CD14-positive monocyte (primary cell): ENCODE results near the gene CDK19. TPM values are rescaled to one million over a fixed set of nuclear protein-coding genes. Genes with fewer than 3 reads are reported as not detected.
"Not testable (repeated sequence)": the region's sequence is repeated elsewhere in the genome, so short reads cannot be mapped to it uniquely, and the experiment has no call there.

ENCODE experiments used
- DNase-seq, 3 donors: peaks; one replicate each; pipeline ENCODE4 v3.0.0-alpha.2; 2011 to 2022
- H2AFZ ChIP-seq: 2 replicates; pipeline ENCODE4 v1.6.0; 2012; ENCODE audit warnings: mild to moderate bottlenecking, low read depth, low read length, inconsistent platforms; ENCODE audit not compliant: insufficient read depth, poor library complexity, severe bottlenecking
- H3K27ac ChIP-seq, 2 donors: 1 replicate in 1 of 2; 2 replicates in 1 of 2; pipeline ENCODE4 v1.5.1; 2012 to 2013; ENCODE audit warnings: low read length in 2 of 2, control low read depth in 1 of 2, inconsistent platforms in 1 of 2, low read depth in 1 of 2, mild to moderate bottlenecking in 1 of 2
- H3K27me3 ChIP-seq, 2 donors: one replicate each; pipeline versions ENCODE4 v1.6.0 to v1.6.1; 2011 to 2013; ENCODE audit warnings: low read length in 2 of 2; ENCODE audit not compliant: control insufficient read depth in 2 of 2, insufficient read depth in 2 of 2
- H3K36me3 ChIP-seq, 2 donors: replicated peaks in 1 of 2; 1 replicate in 1 of 2; 2 replicates in 1 of 2; pipeline versions ENCODE4 v1.5.1 to v1.6.1; 2012 to 2013; ENCODE audit warnings: low read length in 2 of 2, control low read depth in 1 of 2, inconsistent platforms in 1 of 2, mild to moderate bottlenecking in 1 of 2; ENCODE audit not compliant: insufficient read depth in 2 of 2, control insufficient read depth in 1 of 2
- H3K4me1 ChIP-seq, 2 donors: 1 replicate in 1 of 2; 2 replicates in 1 of 2; pipeline versions ENCODE4 v1.5.1 to v1.6.1; 2012 to 2013; ENCODE audit warnings: low read length in 2 of 2, control low read depth in 1 of 2, inconsistent platforms in 1 of 2, mild to moderate bottlenecking in 1 of 2, moderate library complexity in 1 of 2; ENCODE audit not compliant: insufficient read depth in 2 of 2, control insufficient read depth in 1 of 2
- H3K4me2 ChIP-seq: replicated peaks from 2 replicates; pipeline ENCODE3; 2012; ENCODE audit warnings: low read length, moderate library complexity, mild to moderate bottlenecking; ENCODE audit not compliant: poor library complexity, severe bottlenecking; ENCODE audit errors: extremely low read depth
- H3K4me3 ChIP-seq, 3 experiments: fragments of 200-600 bp in 1 of 3; sonication (generic) in 1 of 3; replicated peaks in 1 of 3; 1 replicate in 2 of 3; 2 replicates in 1 of 3; pipeline ENCODE4 v1.5.1; 2011 to 2013; ENCODE audit warnings: low read length in 3 of 3, mild to moderate bottlenecking in 3 of 3, control low read depth in 2 of 3, low read depth in 2 of 3, inconsistent platforms in 1 of 3, moderate library complexity in 1 of 3
- H3K79me2 ChIP-seq: 2 replicates; pipeline ENCODE4 v1.6.0; 2012; ENCODE audit warnings: mild to moderate bottlenecking, control low read depth, inconsistent platforms, low read length, moderate library complexity; ENCODE audit not compliant: insufficient read depth
- H3K9ac ChIP-seq: 2 replicates; pipeline ENCODE4 v1.6.0; 2017; ENCODE audit warnings: low read length, mild to moderate bottlenecking; ENCODE audit not compliant: insufficient read depth, poor library complexity, severe bottlenecking
- H3K9me3 ChIP-seq, 2 donors: replicated peaks in 1 of 2; 1 replicate in 1 of 2; 2 replicates in 1 of 2; pipeline versions ENCODE4 v1.5.1 to v1.6.1; 2012 to 2013; ENCODE audit warnings: low read length in 2 of 2, control low read depth in 1 of 2; ENCODE audit not compliant: control insufficient read depth in 1 of 2, insufficient read depth in 1 of 2
- H4K20me1 ChIP-seq: 2 replicates; pipeline ENCODE4 v1.6.0; 2012; ENCODE audit warnings: mild to moderate bottlenecking, low read length, control low read depth, moderate library complexity; ENCODE audit not compliant: insufficient read depth
- H3K27ac Mint-ChIP-seq, 7 donors: one replicate each; pipeline ENCODE4 v1.8.0; 2020; ENCODE audit warnings: mild to moderate bottlenecking in 7 of 7, mixed read lengths in 7 of 7, moderate library complexity in 6 of 7, inconsistent platforms in 2 of 7
- H3K27me3 Mint-ChIP-seq, 3 donors: one replicate each; pipeline ENCODE4 v1.8.0; 2021 to 2022; ENCODE audit warnings: low read depth in 3 of 3, mild to moderate bottlenecking in 3 of 3, mixed read lengths in 3 of 3, moderate library complexity in 3 of 3, inconsistent platforms in 1 of 3
- H3K36me3 Mint-ChIP-seq, 2 donors: one replicate each; pipeline ENCODE4 v1.8.0; 2020; ENCODE audit warnings: mixed read lengths in 2 of 2, inconsistent platforms in 1 of 2, mild to moderate bottlenecking in 1 of 2
- H3K4me1 Mint-ChIP-seq: one replicate; pipeline ENCODE4 v1.8.0; 2020; ENCODE audit warnings: mild to moderate bottlenecking, mixed read lengths
- H3K4me3 Mint-ChIP-seq, 2 donors: one replicate each; pipeline ENCODE4 v1.8.0; 2020; ENCODE audit warnings: mild to moderate bottlenecking in 2 of 2, mixed read lengths in 2 of 2, moderate library complexity in 1 of 2
- H3K9me3 Mint-ChIP-seq, 7 donors: one replicate each; pipeline ENCODE4 v1.8.0; 2020 to 2022; ENCODE audit warnings: mixed read lengths in 7 of 7, mild to moderate bottlenecking in 6 of 7, moderate library complexity in 6 of 7, inconsistent platforms in 2 of 7
- intact Hi-C, 2 donors: fragments of 100-400 bp; cut with micrococcal nuclease; formaldehyde crosslinking; loops; one replicate each; pipeline versions ENCODE4 v1.15.0 to v1.15.1; 2023
- polyA plus RNA-seq, 3 donors: library from polyadenylated mRNA; depleted of rRNA in 1 of 3; unstranded in 2 of 3; stranded (reverse) in 1 of 3; fragments of 300-500 nt in 2 of 3; fragments of >200 nt in 1 of 3; fragmentation: Illumina TruSeq in 2 of 3; gene quantifications; 1 replicate in 2 of 3; 2 replicates in 1 of 3; pipeline ENCODE4 v1.2.3, GENCODE V29; 2012 to 2021
- TF ChIP-seq, protein P1 (sequence below): fragments of 200-600 bp; IDR thresholded peaks from one replicate; pipeline ENCODE4 v1.8.0; 2022; ENCODE audit warnings: antibody characterized with exemption, mild to moderate bottlenecking

The CDK19 gene
- polyA plus RNA-seq, 3 donors = 2.7 to 12.0 (median 3.9) TPM

DNA sequence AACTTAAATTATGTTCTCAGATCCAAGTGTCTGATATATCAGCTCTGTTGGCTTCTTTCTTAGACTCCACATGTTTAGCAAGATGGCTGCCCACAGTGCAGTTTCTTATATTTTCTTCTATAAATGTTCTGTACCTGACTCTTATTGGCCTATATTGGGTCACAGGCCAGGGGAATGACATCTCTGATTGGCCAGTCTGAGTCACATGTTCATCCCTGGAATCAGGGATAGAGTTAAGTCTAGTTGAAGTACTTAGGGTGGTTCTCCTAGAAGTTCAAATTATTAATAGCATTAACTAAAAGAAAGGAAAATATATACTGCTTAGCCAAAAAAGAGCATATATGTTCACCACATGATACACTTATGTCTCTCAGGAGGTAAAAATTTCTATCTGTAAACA, 233.6 kb downstream of the CDK19 start:
- no peak overlapping the region for H3K4me2 ChIP-seq
- no peak overlapping the region for H3K4me3 ChIP-seq
- H3K9me3 Mint-ChIP-seq = peaks cover 0 to 7% (median 3%) of the 10 kb centered on the region in 7 donors
- no peaks in the 10 kb centered on the region for H3K9me3 ChIP-seq
- H2AFZ ChIP-seq = no peak overlapping the region
- no peak overlapping the region for H3K27ac ChIP-seq
- H3K36me3 Mint-ChIP-seq = no peaks in the 10 kb centered on the region
- no peaks in the 10 kb centered on the region for H4K20me1 ChIP-seq
- no peaks in the 10 kb centered on the region for H3K4me1 Mint-ChIP-seq
- H3K27me3 Mint-ChIP-seq = peaks cover 0 to 2% (median 0%) of the 10 kb centered on the region in 3 donors
- H3K27me3 ChIP-seq = no peaks in the 10 kb centered on the region
- H3K4me3 Mint-ChIP-seq = no peak overlapping the region
- TF ChIP-seq, protein P1, sequence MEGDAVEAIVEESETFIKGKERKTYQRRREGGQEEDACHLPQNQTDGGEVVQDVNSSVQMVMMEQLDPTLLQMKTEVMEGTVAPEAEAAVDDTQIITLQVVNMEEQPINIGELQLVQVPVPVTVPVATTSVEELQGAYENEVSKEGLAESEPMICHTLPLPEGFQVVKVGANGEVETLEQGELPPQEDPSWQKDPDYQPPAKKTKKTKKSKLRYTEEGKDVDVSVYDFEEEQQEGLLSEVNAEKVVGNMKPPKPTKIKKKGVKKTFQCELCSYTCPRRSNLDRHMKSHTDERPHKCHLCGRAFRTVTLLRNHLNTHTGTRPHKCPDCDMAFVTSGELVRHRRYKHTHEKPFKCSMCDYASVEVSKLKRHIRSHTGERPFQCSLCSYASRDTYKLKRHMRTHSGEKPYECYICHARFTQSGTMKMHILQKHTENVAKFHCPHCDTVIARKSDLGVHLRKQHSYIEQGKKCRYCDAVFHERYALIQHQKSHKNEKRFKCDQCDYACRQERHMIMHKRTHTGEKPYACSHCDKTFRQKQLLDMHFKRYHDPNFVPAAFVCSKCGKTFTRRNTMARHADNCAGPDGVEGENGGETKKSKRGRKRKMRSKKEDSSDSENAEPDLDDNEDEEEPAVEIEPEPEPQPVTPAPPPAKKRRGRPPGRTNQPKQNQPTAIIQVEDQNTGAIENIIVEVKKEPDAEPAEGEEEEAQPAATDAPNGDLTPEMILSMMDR = no peak
- H3K27ac Mint-ChIP-seq = no peak overlapping the region
- H3K36me3 ChIP-seq = no peaks in the 10 kb centered on the region
- intact Hi-C loops = no loop called here
- no peaks in the 10 kb centered on the region for H3K4me1 ChIP-seq
- H3K79me2 ChIP-seq = no peaks in the 10 kb centered on the region
- no peak overlapping the region for H3K9ac ChIP-seq
- DNase-seq = no peak

DNA sequence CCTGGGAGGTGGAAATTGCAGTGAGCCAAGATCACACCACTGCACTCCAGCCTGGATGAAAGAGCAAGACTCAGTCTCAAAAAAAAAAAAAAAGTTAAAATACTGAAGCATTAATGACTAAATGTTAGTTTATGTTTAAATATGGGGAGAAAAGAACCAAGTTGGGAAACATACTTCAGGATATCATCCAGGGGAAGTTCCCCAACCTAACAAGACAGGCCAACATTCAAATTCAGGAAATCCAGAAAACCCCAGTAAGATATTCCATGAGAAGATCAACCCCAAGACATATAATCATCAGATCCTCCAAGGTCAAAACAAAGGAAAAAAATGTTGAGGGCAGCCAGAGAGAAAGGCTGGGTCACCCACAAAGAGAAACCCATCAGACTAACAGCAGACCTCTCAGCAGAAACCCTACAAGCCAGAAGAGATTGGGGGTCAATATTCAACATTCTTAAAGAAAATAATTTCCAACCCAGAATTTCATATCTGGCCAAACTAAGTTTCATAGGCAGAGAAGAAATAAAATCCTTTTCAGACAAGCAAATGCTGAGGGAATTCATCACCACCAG, 237.6 kb downstream of the CDK19 start:
- H3K27me3 ChIP-seq, H3K9me3 ChIP-seq, DNase-seq, H3K4me1 Mint-ChIP-seq, H3K27ac ChIP-seq, H3K4me3 ChIP-seq, H4K20me1 ChIP-seq, H3K9me3 Mint-ChIP-seq, H3K27ac Mint-ChIP-seq, H3K4me2 ChIP-seq, H3K79me2 ChIP-seq, H3K27me3 Mint-ChIP-seq, intact Hi-C loops, H3K9ac ChIP-seq, H3K36me3 ChIP-seq, H3K4me3 Mint-ChIP-seq, H3K4me1 ChIP-seq, H3K36me3 Mint-ChIP-seq, H2AFZ ChIP-seq: not testable (repeated sequence)
